GM18511 (cell line): ENCODE data around the gene MS4A8.

Source experiments
- ATAC-seq: cut with Tn5 transposase; IDR thresholded peaks from one replicate; pipeline ENCODE4 v1.9.1; 2021; ENCODE audit warnings: mild to moderate bottlenecking, moderate library complexity; ENCODE audit not compliant: unreplicated experiment

The MS4A8 gene

DNA sequence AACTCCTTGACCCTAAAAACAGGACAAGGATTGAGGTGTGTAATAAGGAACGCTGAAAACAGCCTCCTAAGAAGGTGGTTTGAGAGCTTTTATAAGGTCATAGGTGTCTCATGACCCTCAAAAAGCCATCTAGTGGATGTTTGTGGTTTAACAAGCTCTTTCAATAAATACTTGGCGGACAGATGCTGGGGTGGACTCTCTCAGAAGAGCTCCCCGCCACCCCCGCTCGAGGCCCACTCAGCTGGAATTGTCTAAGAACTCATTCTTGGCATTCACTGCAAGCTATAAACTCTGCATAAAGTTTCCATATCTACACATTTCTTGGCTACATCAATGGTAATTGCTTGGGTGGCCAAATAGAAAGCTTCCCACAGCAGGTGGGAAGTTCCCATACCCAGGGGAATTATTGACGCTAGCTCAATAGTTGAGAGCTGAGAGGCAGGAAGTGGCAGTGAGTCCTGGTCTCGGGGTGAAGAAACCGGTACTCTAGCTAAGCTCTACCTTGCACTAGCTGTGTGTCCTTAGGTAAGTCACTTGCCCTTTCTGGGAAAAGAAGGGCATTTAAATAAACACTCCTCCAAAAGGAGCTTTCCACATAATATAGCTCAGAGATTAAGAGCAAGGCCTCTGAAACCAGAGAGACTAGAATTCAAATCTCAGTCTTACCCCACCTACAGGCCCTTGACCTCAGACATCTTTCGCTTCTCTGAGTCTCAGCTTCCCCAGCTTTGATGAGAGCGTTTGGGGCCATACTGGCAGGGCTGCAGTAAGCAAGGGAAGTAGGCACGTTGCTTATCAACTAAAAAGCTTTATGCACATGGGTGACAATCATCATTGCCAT lies 63.7 kb downstream of the MS4A8 start:
- peak; percentile 72 for ATAC-seq

DNA sequence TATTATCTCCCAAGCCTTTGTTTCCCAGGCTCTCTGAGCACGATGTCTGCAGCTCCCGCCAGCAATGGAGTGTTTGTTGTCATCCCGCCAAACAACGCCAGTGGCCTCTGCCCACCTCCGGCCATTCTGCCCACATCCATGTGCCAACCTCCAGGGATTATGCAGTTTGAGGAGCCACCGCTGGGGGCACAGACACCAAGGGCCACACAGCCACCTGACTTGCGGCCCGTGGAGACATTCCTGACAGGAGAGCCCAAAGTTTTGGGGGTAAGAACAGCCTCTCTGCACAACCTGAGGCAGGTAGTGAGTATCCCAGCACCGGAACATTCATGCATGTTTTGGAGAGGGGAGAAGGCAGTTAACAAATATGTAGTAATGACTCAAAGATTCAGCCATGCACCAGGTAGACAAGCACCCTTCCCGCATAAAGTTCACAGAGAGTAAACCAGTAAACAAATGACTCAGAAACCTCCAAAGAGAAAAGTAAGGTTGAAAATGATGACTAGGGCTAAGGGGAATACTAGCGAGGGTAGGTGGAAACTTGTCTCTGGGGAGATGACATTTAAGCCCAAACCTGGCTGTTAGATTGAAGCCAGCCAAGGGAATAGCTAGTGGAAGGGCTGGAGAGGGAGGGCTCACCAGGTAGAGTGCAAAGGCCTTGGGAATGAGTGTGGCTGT lies 64.4 kb downstream of the MS4A8 start:
- ATAC-seq = peak; percentile 36

DNA sequence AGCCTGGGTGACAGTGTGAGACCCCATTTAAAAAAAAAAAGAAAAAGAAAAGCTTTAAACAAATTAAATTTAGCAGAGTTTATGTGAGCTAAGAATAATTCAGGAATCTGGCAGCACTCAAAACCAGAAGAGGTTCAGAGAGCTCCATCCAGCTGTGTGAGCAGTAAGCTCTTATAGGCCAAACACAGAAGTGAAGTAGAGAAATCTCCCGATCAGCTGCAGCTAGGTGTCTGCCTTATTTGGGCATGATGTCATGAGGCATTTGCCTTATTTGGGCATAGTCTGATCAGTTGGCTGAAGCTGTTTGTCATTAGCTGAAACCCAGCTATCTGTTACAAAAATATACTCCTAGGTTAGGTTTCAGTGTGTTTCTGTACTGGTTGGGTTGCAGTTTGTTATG lies 65.5 kb downstream of the MS4A8 start:
- peak; percentile 43 for ATAC-seq

DNA sequence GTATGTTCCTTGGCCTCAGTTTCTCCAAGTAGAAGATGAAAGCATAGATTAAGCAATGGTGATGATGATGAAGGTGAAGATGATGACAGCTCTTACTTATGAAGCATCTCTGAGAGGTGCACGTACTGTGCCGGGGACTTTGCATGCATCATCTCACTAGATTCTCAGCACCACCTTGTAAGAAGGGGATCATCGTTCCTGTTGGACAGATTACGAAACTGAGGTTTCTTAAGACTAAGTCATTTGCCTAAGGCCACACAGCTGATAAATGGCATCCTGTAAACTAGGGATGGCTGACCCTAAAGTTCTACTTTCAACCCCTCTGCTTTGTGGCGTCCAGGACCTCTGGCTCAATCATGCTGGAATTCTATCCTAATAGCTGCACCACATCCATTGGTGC lies 65.9 kb downstream of the MS4A8 start:
- no peak for ATAC-seq
